HepG2 (cell line): ENCODE data around the gene ACAN. TPM values are rescaled to one million over a fixed set of nuclear protein-coding genes. Genes with fewer than 3 reads are reported as not detected.
A peak's percentile ranks its signal among the peaks of the same experiment; 100 is the strongest.

ENCODE experiments used
- ARID2 ChIP-seq: sonication (generic); formaldehyde crosslinking; IDR thresholded peaks from 2 replicates; pipeline ENCODE4 v1.8.1; 2022; ENCODE audit warnings: mild to moderate bottlenecking, missing genetic modification reagents, borderline replicate concordance
- ARID3A ChIP-seq: IDR thresholded peaks from 2 replicates; pipeline ENCODE4 v1.6.1; 2012; ENCODE audit warnings: low read depth, low read length, improper control_type of control experiment
- CHCHD3 ChIP-seq: sonication (generic); formaldehyde crosslinking; IDR thresholded peaks from 2 replicates; pipeline ENCODE4 v1.8.0; 2022; ENCODE audit warnings: mild to moderate bottlenecking, missing genetic modification reagents, moderate library complexity
- HNF1B ChIP-seq: sonication (generic); formaldehyde crosslinking; IDR thresholded peaks from 2 replicates; pipeline ENCODE4 v1.5.1; 2020; ENCODE audit warnings: mild to moderate bottlenecking, moderate library complexity, missing genetic modification reagents
- HNF4A ChIP-seq: sonication (generic); formaldehyde crosslinking; IDR thresholded peaks from 2 replicates; pipeline ENCODE4 v1.4.0; 2020; ENCODE audit warnings: missing genetic modification reagents
- NR2F6 ChIP-seq, 2 experiments: IDR thresholded peaks; 2 replicates each; pipeline ENCODE4 v1.6.1; 2016; ENCODE audit warnings: antibody characterized with exemption in 1 of 2, mild to moderate bottlenecking in 1 of 2
- NR3C1 ChIP-seq: sonication (generic); formaldehyde crosslinking; IDR thresholded peaks from 2 replicates; pipeline ENCODE4 v1.4.0; 2020; ENCODE audit warnings: missing genetic modification reagents
- PPARG ChIP-seq: conservative IDR thresholded peaks from 2 replicates; pipeline ENCODE4 v1.6.1; 2016; ENCODE audit warnings: missing biosample characterization, missing genetic modification reagents
- RFXAP ChIP-seq: sonication (generic); formaldehyde crosslinking; IDR thresholded peaks from 2 replicates; pipeline ENCODE4 v1.4.0; 2020; ENCODE audit warnings: missing genetic modification reagents, borderline replicate concordance
- SUZ12 ChIP-seq: fragments of 150-350 bp; IDR thresholded peaks from 2 replicates; pipeline ENCODE4 v1.6.1; 2014; ENCODE audit warnings: low read depth, low read length
- TBX2 ChIP-seq: sonication (generic); formaldehyde crosslinking; IDR thresholded peaks from 2 replicates; pipeline ENCODE4 v1.5.0; 2020; ENCODE audit warnings: missing genetic modification reagents, mild to moderate bottlenecking, borderline replicate concordance
- TEAD3 ChIP-seq: optimal IDR thresholded peaks from 2 replicates; pipeline ENCODE3; 2016; ENCODE audit warnings: borderline replicate concordance
- ZGPAT ChIP-seq: IDR thresholded peaks from 2 replicates; pipeline ENCODE4 v1.6.1; 2016; ENCODE audit warnings: mild to moderate bottlenecking
- ZKSCAN8 ChIP-seq: IDR thresholded peaks from 2 replicates; pipeline ENCODE4 v1.6.1; 2016; ENCODE audit warnings: borderline replicate concordance, missing genetic modification reagents, missing compliant biosample characterization
- ZNF281 ChIP-seq: sonication (generic); formaldehyde crosslinking; IDR thresholded peaks from 2 replicates; pipeline ENCODE4 v1.4.0; 2020; ENCODE audit warnings: missing genetic modification reagents, borderline replicate concordance
- ZNF362 ChIP-seq: sonication (generic); formaldehyde crosslinking; IDR thresholded peaks from 2 replicates; pipeline ENCODE4 v1.4.0; 2020; ENCODE audit warnings: missing genetic modification reagents, mild to moderate bottlenecking, borderline replicate concordance
- ZNF747 ChIP-seq: sonication (generic); formaldehyde crosslinking; IDR thresholded peaks from 2 replicates; pipeline ENCODE4 v1.8.1; 2023; ENCODE audit warnings: missing genetic modification reagents, mild to moderate bottlenecking, borderline replicate concordance
- polyA plus RNA-seq, 8 experiments: library from polyadenylated mRNA; depleted of rRNA in 3 of 8; stranded (reverse) in 7 of 8; unstranded in 1 of 8; fragments of >200 nt; fragmentation: Illumina TruSeq in 4 of 8; extraction: Trizol in 4 of 8; gene quantifications; 2 replicates each; pipeline versions ENCODE4 v1.2.1 to v1.2.3, GENCODE V29; 2011 to 2016; ENCODE audit warnings: low read depth in 4 of 8, missing spikeins in 1 of 8, mixed read lengths in 1 of 8; ENCODE audit not compliant: insufficient read depth in 1 of 8
- total RNA-seq, 5 experiments: library from RNA; depleted of rRNA; stranded (reverse); fragments of >200 nt; fragmentation: Illumina TruSeq; extraction: Trizol; gene quantifications; 2 replicates each; pipeline ENCODE4 v1.2.3, GENCODE V29; 2016; ENCODE audit warnings: low read depth in 1 of 5
- TF ChIP-seq, protein P1 (sequence below): sonication (generic); formaldehyde crosslinking; IDR thresholded peaks from 2 replicates; pipeline ENCODE4 v1.9.0; 2021; ENCODE audit warnings: missing genetic modification reagents, mild to moderate bottlenecking, borderline replicate concordance

ACAN gene
- total and polyA plus RNA-seq, 2 of the 13 experiments (the other 11 are each of a cell fraction or from before 2014, with no cell fraction given): not detected

- TF ChIP-seq NR2F6 (IDR thresholded peaks at IDR 0.05) (no peak), NR2F6 (CRISPR knock-in tag; IDR thresholded peaks at IDR 0.05) (peak; percentile 15; the same call in 1 of the 2 replicates), HNF1B (peak; percentile 49), ZNF281 (no peak), TBX2 (CRISPR knock-in tag) (0 out of 2 replicates have a peak, but pooled peaks have one; percentile 13), ZGPAT (CRISPR knock-in tag) (no peak), ZKSCAN8 (CRISPR knock-in tag) (no peak), TEAD3 (peak; percentile 36), PPARG (CRISPR knock-in tag) (0 out of 2 replicates have a peak, but pooled peaks have one; percentile 27), ZNF362 (CRISPR knock-in tag) (no peak), NR3C1 (CRISPR knock-in tag) (no peak), RFXAP (CRISPR knock-in tag) (no peak), ZNF747 (CRISPR knock-in tag) (no peak), CHCHD3 (CRISPR knock-in tag) (no peak), ARID2 (CRISPR knock-in tag) (no peak), ARID3A (no peak), SUZ12 (no peak), HNF4A (CRISPR knock-in tag) (no peak)
- TF ChIP-seq, protein P1, sequence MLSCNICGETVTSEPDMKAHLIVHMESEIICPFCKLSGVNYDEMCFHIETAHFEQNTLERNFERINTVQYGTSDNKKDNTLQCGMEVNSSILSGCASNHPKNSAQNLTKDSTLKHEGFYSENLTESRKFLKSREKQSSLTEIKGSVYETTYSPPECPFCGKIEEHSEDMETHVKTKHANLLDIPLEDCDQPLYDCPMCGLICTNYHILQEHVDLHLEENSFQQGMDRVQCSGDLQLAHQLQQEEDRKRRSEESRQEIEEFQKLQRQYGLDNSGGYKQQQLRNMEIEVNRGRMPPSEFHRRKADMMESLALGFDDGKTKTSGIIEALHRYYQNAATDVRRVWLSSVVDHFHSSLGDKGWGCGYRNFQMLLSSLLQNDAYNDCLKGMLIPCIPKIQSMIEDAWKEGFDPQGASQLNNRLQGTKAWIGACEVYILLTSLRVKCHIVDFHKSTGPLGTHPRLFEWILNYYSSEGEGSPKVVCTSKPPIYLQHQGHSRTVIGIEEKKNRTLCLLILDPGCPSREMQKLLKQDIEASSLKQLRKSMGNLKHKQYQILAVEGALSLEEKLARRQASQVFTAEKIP (CRISPR knock-in tag): no peak
These were observed 101.5 kb downstream of the ACAN start (continued) for GRCh38 chr15:88904624-88905327.
